Measurements from ENCODE around the gene DGKI.

Gene DGKI

GRCh38 chr7:137870684-137871083 is 23.9 kb upstream of the DGKI start:
- H3K27ac ChIP-seq (ENCODE audit: low read depth, low read length) = no peak overlapping the region

GRCh38 chr7:137870078-137870477 is 23.3 kb upstream of the DGKI start:
- H3K9me2 ChIP-seq (replicated peaks; ENCODE audit: control insufficient read depth, low read length) = no peaks in the 10 kb centered on the region
- H3K4me3 ChIP-seq (ENCODE audit: low read length) = no peak overlapping the region
- no peaks in the 10 kb centered on the region for H3K79me2 ChIP-seq (ENCODE audit: control insufficient read depth, low read length)
- no peak overlapping the region for H3K27ac ChIP-seq (ENCODE audit: low read depth, low read length)
- H3K4me2 ChIP-seq (ENCODE audit: low read length) = no peak overlapping the region
- no peaks in the 10 kb centered on the region for H3K36me3 ChIP-seq (ENCODE audit: control insufficient read depth, low read length)
- no peaks in the 10 kb centered on the region for H3K27me3 ChIP-seq (ENCODE audit: control insufficient read depth, low read length)
- no peaks in the 10 kb centered on the region for H3K4me1 ChIP-seq (ENCODE audit: control insufficient read depth, low read length)
- no peaks in the 10 kb centered on the region for H3F3A ChIP-seq (ENCODE audit: control insufficient read depth, insufficient read depth)
- H4K20me1 ChIP-seq (ENCODE audit: control insufficient read depth, insufficient read depth, low read depth, low read length) = no peaks in the 10 kb centered on the region
- TF ChIP-seq EZH2phosphoT487 (IDR thresholded peaks at IDR 0.05; ENCODE audit: borderline replicate concordance, low read length) (no peak), CTCF (IDR thresholded peaks at IDR 0.05; ENCODE audit: low read depth, low read length, poor library complexity, severe bottlenecking) (no peak)
- peaks cover 14% of the 10 kb centered on the region; the same call in 1 of the 2 replicates for H3K9me3 ChIP-seq (ENCODE audit: control insufficient read depth, insufficient read depth, low read length)

More at GRCh38 chr7:137870684-137871083, 23.9 kb upstream of the DGKI start:
- no peaks in the 10 kb centered on the region for H3K9me2 ChIP-seq (replicated peaks; ENCODE audit: control insufficient read depth, low read length)
- no peaks in the 10 kb centered on the region for H3F3A ChIP-seq (ENCODE audit: control insufficient read depth, insufficient read depth)
- TF ChIP-seq CTCF (IDR thresholded peaks at IDR 0.05; ENCODE audit: low read depth, low read length, poor library complexity, severe bottlenecking) (no peak), EZH2phosphoT487 (IDR thresholded peaks at IDR 0.05; ENCODE audit: borderline replicate concordance, low read length) (no peak)
- H3K9me3 ChIP-seq (ENCODE audit: control insufficient read depth, insufficient read depth, low read length) = peaks cover 12% of the 10 kb centered on the region; the same call in 1 of the 2 replicates
- no peaks in the 10 kb centered on the region for H3K79me2 ChIP-seq (ENCODE audit: control insufficient read depth, low read length)
- H4K20me1 ChIP-seq (ENCODE audit: control insufficient read depth, insufficient read depth, low read depth, low read length) = no peaks in the 10 kb centered on the region
- no peak overlapping the region for H3K4me2 ChIP-seq (ENCODE audit: low read length)
- no peaks in the 10 kb centered on the region for H3K4me1 ChIP-seq (ENCODE audit: control insufficient read depth, low read length)
- no peaks in the 10 kb centered on the region for H3K27me3 ChIP-seq (ENCODE audit: control insufficient read depth, low read length)
- no peaks in the 10 kb centered on the region for H3K36me3 ChIP-seq (ENCODE audit: control insufficient read depth, low read length)
- no peak overlapping the region for H3K4me3 ChIP-seq (ENCODE audit: low read length)

GRCh38 chr7:137869260-137869659 is 22.5 kb upstream of the DGKI start:
- Histone ChIP-seq H3K27ac (ENCODE audit: low read depth, low read length) (no peak overlapping the region), H3K4me2 (ENCODE audit: low read length) (no peak overlapping the region)
- no peak for TF ChIP-seq EZH2phosphoT487 (IDR thresholded peaks at IDR 0.05; ENCODE audit: borderline replicate concordance, low read length)
- no peak for TF ChIP-seq CTCF (IDR thresholded peaks at IDR 0.05; ENCODE audit: low read depth, low read length, poor library complexity, severe bottlenecking)

More at GRCh38 chr7:137869260-137869659, 22.5 kb upstream of the DGKI start:
- Histone ChIP-seq H3K36me3 (ENCODE audit: control insufficient read depth, low read length) (no peaks in the 10 kb centered on the region), H3K79me2 (ENCODE audit: control insufficient read depth, low read length) (no peaks in the 10 kb centered on the region), H3F3A (ENCODE audit: control insufficient read depth, insufficient read depth) (no peaks in the 10 kb centered on the region), H3K9me3 (ENCODE audit: control insufficient read depth, insufficient read depth, low read length) (peaks cover 14% of the 10 kb centered on the region; the same call in 1 of the 2 replicates), H3K4me3 (ENCODE audit: low read length) (no peak overlapping the region), H3K4me1 (ENCODE audit: control insufficient read depth, low read length) (no peaks in the 10 kb centered on the region), H4K20me1 (ENCODE audit: control insufficient read depth, insufficient read depth, low read depth, low read length) (no peaks in the 10 kb centered on the region), H3K9me2 (replicated peaks; ENCODE audit: control insufficient read depth, low read length) (no peaks in the 10 kb centered on the region), H3K27me3 (ENCODE audit: control insufficient read depth, low read length) (no peaks in the 10 kb centered on the region)
